ENCODE results near the gene BMP8A. TPM values are rescaled to one million over a fixed set of nuclear protein-coding genes. Genes with fewer than 3 reads are reported as not detected.

BMP8A gene
- total and polyA plus RNA-seq, 2 donors from 2014 or later = 1.2 TPM; not detected in 1

DNA sequence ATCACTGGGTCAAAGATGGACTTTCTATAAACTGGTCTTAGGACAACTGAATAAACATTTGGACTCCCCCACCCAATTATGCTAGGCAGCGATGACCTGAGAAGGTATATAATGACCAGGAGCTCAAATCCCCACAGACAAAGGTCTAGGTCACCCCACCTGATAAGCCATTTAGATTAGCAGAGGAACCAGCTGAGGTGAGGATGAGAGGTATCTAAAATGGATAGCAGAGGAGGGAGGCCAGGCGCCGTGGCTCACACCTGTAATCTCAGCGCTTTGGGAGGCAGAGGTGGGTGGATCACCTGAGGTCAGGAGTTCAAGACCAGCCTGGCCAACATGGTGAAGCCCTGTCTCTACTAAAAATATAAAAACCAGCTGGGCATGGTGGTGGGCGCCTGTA lies 51.5 kb downstream of the BMP8A start:
- Histone ChIP-seq H3K27ac (ENCODE audit: low read depth in 2 of 2, low read length in 2 of 2) (no peak overlapping the region), H3K9me3 (ENCODE audit: control insufficient read depth in 2 of 3, insufficient read depth in 1 of 3, low read length in 3 of 3) (no peaks in the 10 kb centered on the region), H3K36me3 (ENCODE audit: control insufficient read depth in 2 of 3, insufficient read depth in 3 of 3, low read length in 3 of 3) (peaks cover 3 to 11% (median 10%) of the 10 kb centered on the region in 3 donors), H3K4me3 (ENCODE audit: low read length in 3 of 3) (no peak overlapping the region), H3K27me3 (ENCODE audit: control insufficient read depth, insufficient read depth, low read length) (no peaks in the 10 kb centered on the region), H3K9ac (ENCODE audit: low read length in 3 of 3) (no peak overlapping the region), H3K4me1 (ENCODE audit: control insufficient read depth in 2 of 3, insufficient read depth in 2 of 3, low read depth in 1 of 3, low read length in 3 of 3) (no peaks in the 10 kb centered on the region)
- DNase-seq (no peak), FAIRE-seq (no peak)
- TF ChIP-seq, protein P1, sequence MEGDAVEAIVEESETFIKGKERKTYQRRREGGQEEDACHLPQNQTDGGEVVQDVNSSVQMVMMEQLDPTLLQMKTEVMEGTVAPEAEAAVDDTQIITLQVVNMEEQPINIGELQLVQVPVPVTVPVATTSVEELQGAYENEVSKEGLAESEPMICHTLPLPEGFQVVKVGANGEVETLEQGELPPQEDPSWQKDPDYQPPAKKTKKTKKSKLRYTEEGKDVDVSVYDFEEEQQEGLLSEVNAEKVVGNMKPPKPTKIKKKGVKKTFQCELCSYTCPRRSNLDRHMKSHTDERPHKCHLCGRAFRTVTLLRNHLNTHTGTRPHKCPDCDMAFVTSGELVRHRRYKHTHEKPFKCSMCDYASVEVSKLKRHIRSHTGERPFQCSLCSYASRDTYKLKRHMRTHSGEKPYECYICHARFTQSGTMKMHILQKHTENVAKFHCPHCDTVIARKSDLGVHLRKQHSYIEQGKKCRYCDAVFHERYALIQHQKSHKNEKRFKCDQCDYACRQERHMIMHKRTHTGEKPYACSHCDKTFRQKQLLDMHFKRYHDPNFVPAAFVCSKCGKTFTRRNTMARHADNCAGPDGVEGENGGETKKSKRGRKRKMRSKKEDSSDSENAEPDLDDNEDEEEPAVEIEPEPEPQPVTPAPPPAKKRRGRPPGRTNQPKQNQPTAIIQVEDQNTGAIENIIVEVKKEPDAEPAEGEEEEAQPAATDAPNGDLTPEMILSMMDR (IDR thresholded peaks at IDR 0.05; ENCODE audit: borderline replicate concordance, extremely low read depth, insufficient read depth) = no peak
- intact Hi-C loops (cut with DNase I) = no loop called here

DNA sequence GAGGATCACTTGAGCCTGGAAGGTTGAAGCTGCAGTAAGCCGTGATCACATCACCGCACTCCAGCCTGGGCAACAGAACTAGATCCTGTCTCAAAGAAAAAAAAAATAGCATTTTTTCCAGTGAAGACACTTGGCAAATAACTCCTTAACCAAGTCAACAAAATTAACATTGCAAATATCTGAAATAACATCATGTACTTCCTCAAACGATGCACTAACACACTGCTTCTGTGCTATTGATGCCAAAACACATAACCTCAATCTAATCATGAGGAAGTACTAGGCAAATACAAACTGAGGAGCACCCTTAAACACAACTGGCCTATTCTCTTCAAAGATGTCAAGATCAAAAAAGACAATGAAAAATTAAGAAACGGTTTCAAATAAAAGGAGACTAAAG lies 52.9 kb downstream of the BMP8A start:
- H3K27ac ChIP-seq (ENCODE audit: low read depth in 2 of 2, low read length in 2 of 2) = no peak overlapping the region
- no peaks in the 10 kb centered on the region for H3K27me3 ChIP-seq (ENCODE audit: control insufficient read depth, insufficient read depth, low read length)
- H3K9ac ChIP-seq (ENCODE audit: low read length in 3 of 3) = no peak overlapping the region
- TF ChIP-seq, protein P1 (IDR thresholded peaks at IDR 0.05; ENCODE audit: borderline replicate concordance, extremely low read depth, insufficient read depth) = no peak
- peaks cover 0 to 18% (median 18%) of the 10 kb centered on the region in 3 donors for H3K36me3 ChIP-seq (ENCODE audit: control insufficient read depth in 2 of 3, insufficient read depth in 3 of 3, low read length in 3 of 3)
- intact Hi-C loops (cut with DNase I) = no loop called here
- FAIRE-seq (no peak), DNase-seq (no peak)
- no peak overlapping the region for H3K4me3 ChIP-seq (ENCODE audit: low read length in 3 of 3)
- H3K9me3 ChIP-seq (ENCODE audit: control insufficient read depth in 2 of 3, insufficient read depth in 1 of 3, low read length in 3 of 3) = no peaks in the 10 kb centered on the region
- no peaks in the 10 kb centered on the region for H3K4me1 ChIP-seq (ENCODE audit: control insufficient read depth in 2 of 3, insufficient read depth in 2 of 3, low read depth in 1 of 3, low read length in 3 of 3)

DNA sequence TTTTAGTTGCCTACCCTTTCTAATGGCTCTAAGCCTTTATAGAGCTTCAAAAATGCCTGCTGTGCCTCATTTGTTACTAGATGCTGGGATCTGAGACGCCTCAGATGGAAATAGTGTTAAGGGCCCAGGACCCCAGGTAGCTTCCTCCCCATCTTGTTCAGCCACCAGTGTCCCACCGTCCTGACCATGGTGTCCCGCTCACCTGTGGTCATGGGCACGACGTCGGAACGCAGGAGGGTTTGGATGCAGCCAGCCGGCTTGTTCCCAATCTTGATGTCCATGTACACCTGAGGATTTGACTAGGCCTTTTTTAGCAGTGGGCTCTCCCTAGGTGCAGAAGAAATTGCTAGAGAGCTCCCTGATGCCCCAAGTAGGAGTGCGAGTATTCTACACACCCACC lies 54.1 kb downstream of the BMP8A start:
- no peaks in the 10 kb centered on the region for H3K4me1 ChIP-seq (ENCODE audit: control insufficient read depth in 2 of 3, insufficient read depth in 2 of 3, low read depth in 1 of 3, low read length in 3 of 3)

More for the DNA sequence above, 54.1 kb downstream of the BMP8A start:
- DNase-seq (no peak), FAIRE-seq (no peak)
- no peaks in the 10 kb centered on the region for H3K9me3 ChIP-seq (ENCODE audit: control insufficient read depth in 2 of 3, insufficient read depth in 1 of 3, low read length in 3 of 3)
- H3K9ac ChIP-seq (ENCODE audit: low read length in 3 of 3) = no peak overlapping the region
- TF ChIP-seq, protein P1 (IDR thresholded peaks at IDR 0.05; ENCODE audit: borderline replicate concordance, extremely low read depth, insufficient read depth) = no peak
- intact Hi-C loops (cut with DNase I) = no loop called here
- no peaks in the 10 kb centered on the region for H3K27me3 ChIP-seq (ENCODE audit: control insufficient read depth, insufficient read depth, low read length)
- H3K27ac ChIP-seq (ENCODE audit: low read depth in 2 of 2, low read length in 2 of 2) = no peak overlapping the region
- peaks cover 0 to 18% (median 18%) of the 10 kb centered on the region in 3 donors for H3K36me3 ChIP-seq (ENCODE audit: control insufficient read depth in 2 of 3, insufficient read depth in 3 of 3, low read length in 3 of 3)
- no peak overlapping the region for H3K4me3 ChIP-seq (ENCODE audit: low read length in 3 of 3)

Data from kidney (tissue), 14 donors.